ENCODE data around the gene FMO5. TPM values are rescaled to one million over a fixed set of nuclear protein-coding genes. Genes with fewer than 3 reads are reported as not detected.

The FMO5 gene
- total and polyA plus RNA-seq, 2 of the 13 experiments (the other 11 are each of a cell fraction or from before 2014, with no cell fraction given) = 48.2 to 149 TPM

GRCh38 chr1:147168626-147169058 is 56.5 kb downstream of the FMO5 start (continued):
- TF ChIP-seq CEBPZ (IDR thresholded peaks at IDR 0.05; ENCODE audit: low read length) (no peak), ARNT2 (CRISPR knock-in tag; IDR thresholded peaks at IDR 0.05; ENCODE audit: low read depth) (no peak), ZSCAN5A (CRISPR knock-in tag; IDR thresholded peaks at IDR 0.05; ENCODE audit: borderline replicate concordance) (no peak), PCBP2 (optimal IDR thresholded peaks at IDR 0.05; ENCODE audit: low read depth, low read length, poor library complexity, severe bottlenecking) (no peak), ZNF850 (CRISPR knock-in tag; conservative IDR thresholded peaks at IDR 0.05) (no peak), YEATS2 (CRISPR knock-in tag; IDR thresholded peaks at IDR 0.05; ENCODE audit: borderline replicate concordance) (peak; percentile 15; the same call in 1 of the 2 replicates), AHR (CRISPR knock-in tag; IDR thresholded peaks at IDR 0.05) (no peak), E2F2 (CRISPR knock-in tag; IDR thresholded peaks at IDR 0.05; ENCODE audit: borderline replicate concordance) (no peak), HDAC6 (IDR thresholded peaks at IDR 0.05; ENCODE audit: low read depth, low read length) (no peak), KDM2A (CRISPR knock-in tag; IDR thresholded peaks at IDR 0.05; ENCODE audit: borderline replicate concordance, low read depth) (0 out of 2 replicates have a peak, but pooled peaks have one; percentile 21), REST (IDR thresholded peaks at IDR 0.05; ENCODE audit: borderline replicate concordance in 1 of 2, low read depth in 1 of 2, low read length in 2 of 2) (0 out of 4 replicates have a peak, but pooled peaks of 1 of the 2 experiments have one; percentile 12), ZMYM3 (CRISPR knock-in tag; IDR thresholded peaks at IDR 0.05) (peak; percentile 25; the same call in 1 of the 2 replicates), ZNF768 (CRISPR knock-in tag; IDR thresholded peaks at IDR 0.05) (no peak), FOSL1 (CRISPR knock-in tag; IDR thresholded peaks at IDR 0.05; ENCODE audit: borderline replicate concordance) (no peak), TFAP4 (IDR thresholded peaks at IDR 0.05; ENCODE audit: borderline replicate concordance, low read depth) (peak; percentile 69; the same call in 1 of the 2 replicates), ZSCAN31 (CRISPR knock-in tag; IDR thresholded peaks at IDR 0.05; ENCODE audit: low read depth) (0 out of 2 replicates have a peak, but pooled peaks have one; percentile 42), ZNF225 (CRISPR knock-in tag; IDR thresholded peaks at IDR 0.05) (no peak), ZNF775 (CRISPR knock-in tag; IDR thresholded peaks at IDR 0.05; ENCODE audit: borderline replicate concordance) (no peak)

All from HepG2 (cell line).